Measurements from ENCODE around the gene TMEM109.

Gene TMEM109

GRCh38 chr11:60912223-60912850 lies 1.6 kb upstream of the TMEM109 start:
- no peak for DNase-seq

- no peak for DNase-seq
Observed at GRCh38 chr11:60912851-60913528, 968 bp upstream of the TMEM109 start.

- DNase-seq: no peak
Observed at GRCh38 chr11:60914633-60915247, 782 bp downstream of the TMEM109 start.

GRCh38 chr11:60915248-60915914 lies 1.4 kb downstream of the TMEM109 start:
- peak; percentile 60 for DNase-seq

GRCh38 chr11:60916669-60917206 lies 2.8 kb downstream of the TMEM109 start:
- no peak for DNase-seq

GRCh38 chr11:60917267-60917666 lies 3.3 kb downstream of the TMEM109 start:
- no peak for DNase-seq

GRCh38 chr11:60918251-60918938 lies 4.4 kb downstream of the TMEM109 start:
- no peak for DNase-seq

GRCh38 chr11:60918939-60919265 lies 4.9 kb downstream of the TMEM109 start:
- DNase-seq: no peak

- DNase-seq: no peak
Observed at GRCh38 chr11:60919320-60919719, 5.4 kb downstream of the TMEM109 start.

GRCh38 chr11:60919956-60920355 lies 6.0 kb downstream of the TMEM109 start:
- DNase-seq: no peak

GRCh38 chr11:60921259-60921658 lies 7.3 kb downstream of the TMEM109 start:
- DNase-seq: no peak

GRCh38 chr11:60921777-60922335 lies 7.9 kb downstream of the TMEM109 start:
- no peak for DNase-seq

GRCh38 chr11:60922906-60923305 lies 8.9 kb downstream of the TMEM109 start:
- no peak for DNase-seq

- no peak for DNase-seq
Observed at GRCh38 chr11:60923326-60923725, 9.4 kb downstream of the TMEM109 start.

- no peak for DNase-seq
Observed at GRCh38 chr11:60923800-60924109, 9.8 kb downstream of the TMEM109 start.

GRCh38 chr11:60924110-60924905 lies 10.3 kb downstream of the TMEM109 start, which contains the start of gene TMEM132A:
TMEM132A (plus strand) TSS chr11:60924460; CDS start chr11:60924634, 174 bp downstream.
- no peak for DNase-seq

- no peak for DNase-seq
Observed at GRCh38 chr11:60924906-60925853, 11.2 kb downstream of the TMEM109 start.

- no peak for DNase-seq
Observed at GRCh38 chr11:60925868-60926267, 11.9 kb downstream of the TMEM109 start.

GRCh38 chr11:60926500-60926899 lies 12.5 kb downstream of the TMEM109 start:
- no peak for DNase-seq

- DNase-seq: no peak
Observed at GRCh38 chr11:60927061-60927592, 13.2 kb downstream of the TMEM109 start.

Measured in activated CD4-positive, alpha-beta T cell treated with anti-CD3 and anti-CD28 coated beads for 1 hour (primary cell).